SK-N-SH (cell line): Measurements from ENCODE around the gene HDAC4. TPM values are rescaled to one million over a fixed set of nuclear protein-coding genes. Genes with fewer than 3 reads are reported as not detected.

Experiments used
- CTCF ChIA-PET: fragments of 300-600, 350-600 bp; formaldehyde crosslinking; extraction: SDS; loops from one replicate; lab custom pipeline; 2021; lab: Yijun Ruan, JAX
- POLR2A ChIA-PET: fragments of 350-600 bp; sonication (Branson Sonifier 250); formaldehyde crosslinking; extraction: SDS; loops from one replicate; lab custom pipeline; 2020; ENCODE audit warnings: antibody characterized with exemption, inconsistent platforms; lab: Yijun Ruan, JAX
- DNase-seq: peaks from one replicate; pipeline ENCODE4 v3.0.0; 2012
- H2AFZ ChIP-seq: fragments of 200-600 bp; sonication (generic); 2 replicates; pipeline ENCODE4 v1.8.1; 2016; ENCODE audit warnings: antibody characterized with exemption, mild to moderate bottlenecking, low read depth
- H3F3A ChIP-seq: fragments of 200-600 bp; sonication (generic); replicated peaks from 2 replicates; pipeline ENCODE3; 2016; ENCODE audit warnings: antibody characterized with exemption, mild to moderate bottlenecking; ENCODE audit not compliant: insufficient read depth
- H3K27ac ChIP-seq, 2 experiments: fragments of 200-500 bp in 1 of 2; fragments of 200-600 bp in 1 of 2; sonication (Bioruptor generic) in 1 of 2; sonication (generic), shearing (Covaris generic) in 1 of 2; 2 replicates each; pipeline versions ENCODE4 v1.5.1 to v1.6.1; 2014 to 2016; ENCODE audit warnings: low read depth in 2 of 2, inconsistent platforms in 1 of 2, low read length in 1 of 2, mild to moderate bottlenecking in 1 of 2, mixed read lengths in 1 of 2
- H3K27me3 ChIP-seq: fragments of 200-600 bp; sonication (generic), shearing (Covaris generic); 2 replicates; pipeline ENCODE4 v1.6.1; 2016; ENCODE audit warnings: mixed run types; ENCODE audit not compliant: insufficient read depth
- H3K36me3 ChIP-seq, 2 experiments: fragments of 200-500 bp in 1 of 2; fragments of 200-600 bp in 1 of 2; sonication (Bioruptor generic) in 1 of 2; sonication (generic) in 1 of 2; replicated peaks in 1 of 2; 2 replicates each; pipeline versions ENCODE3 to v1.5.1; 2014 to 2016; ENCODE audit warnings: low read length in 1 of 2, mild to moderate bottlenecking in 1 of 2; ENCODE audit not compliant: insufficient read depth in 2 of 2, control insufficient read depth in 1 of 2
- H3K4me1 ChIP-seq, 2 experiments: fragments of 200-500 bp in 1 of 2; fragments of 200-600 bp in 1 of 2; sonication (Bioruptor generic) in 1 of 2; sonication (generic), shearing (Covaris generic) in 1 of 2; 2 replicates each; pipeline versions ENCODE4 v1.5.1 to v1.6.1; 2014 to 2016; ENCODE audit warnings: low read depth in 1 of 2, low read length in 1 of 2, mixed run types in 1 of 2; ENCODE audit not compliant: insufficient read depth in 2 of 2, control insufficient read depth in 1 of 2
- H3K4me2 ChIP-seq: fragments of 200-600 bp; sonication (generic), shearing (Covaris generic); 2 replicates; pipeline ENCODE4 v1.6.1; 2017; ENCODE audit warnings: mixed run types
- H3K4me3 ChIP-seq, 2 experiments: fragments of 200-500 bp in 1 of 2; fragments of 200-600 bp in 1 of 2; sonication (Bioruptor generic) in 1 of 2; sonication (generic), shearing (Covaris generic) in 1 of 2; 2 replicates each; pipeline versions ENCODE4 v1.5.1 to v1.8.1; 2014 to 2016; ENCODE audit warnings: low read depth in 2 of 2, inconsistent platforms in 1 of 2, low read length in 1 of 2, mild to moderate bottlenecking in 1 of 2, mixed read lengths in 1 of 2, moderate library complexity in 1 of 2
- H3K79me2 ChIP-seq: fragments of 200-600 bp; sonication (generic); 2 replicates; pipeline ENCODE4 v1.8.1; 2017; ENCODE audit warnings: mild to moderate bottlenecking; ENCODE audit not compliant: insufficient read depth
- H3K9ac ChIP-seq: fragments of 200-600 bp; sonication (generic); 2 replicates; pipeline ENCODE4 v1.6.1; 2017; ENCODE audit warnings: mixed run types
- H3K9me2 ChIP-seq: fragments of 200-600 bp; sonication (generic); 2 replicates; pipeline ENCODE4 v1.6.1; 2017; ENCODE audit warnings: mixed run types
- H3K9me3 ChIP-seq: fragments of 200-600 bp; sonication (generic); 2 replicates; pipeline ENCODE4 v1.6.1; 2017; ENCODE audit warnings: mixed run types, mild to moderate bottlenecking, moderate library complexity
- H4K20me1 ChIP-seq: fragments of 200-600 bp; sonication (generic); 2 replicates; pipeline ENCODE4 v1.6.1; 2017; ENCODE audit warnings: mild to moderate bottlenecking, mixed run types; ENCODE audit not compliant: insufficient read depth
- CTCF ChIP-seq: fragments of 200-600 bp; sonication (generic); IDR thresholded peaks from 2 replicates; pipeline ENCODE4 v1.6.1; 2017; ENCODE audit warnings: antibody characterized with exemption, mild to moderate bottlenecking, moderate library complexity
- EP300 ChIP-seq, 2 experiments: IDR thresholded peaks; 2 replicates each; pipeline versions ENCODE4 v1.4.0 to v1.6.1; 2012; ENCODE audit warnings: borderline replicate concordance in 1 of 2, low read depth in 1 of 2, low read length in 1 of 2
- FOXJ3 ChIP-seq: sonication (generic); formaldehyde crosslinking; IDR thresholded peaks from 2 replicates; pipeline ENCODE4 v1.5.1; 2020; ENCODE audit warnings: mild to moderate bottlenecking, missing genetic modification reagents
- FOXM1 ChIP-seq: IDR thresholded peaks from 2 replicates; pipeline ENCODE4 v1.4.0; 2012; ENCODE audit warnings: low read depth, mild to moderate bottlenecking
- JUND ChIP-seq: IDR thresholded peaks from 2 replicates; pipeline ENCODE4 v1.4.0; 2012
- MAX ChIP-seq: IDR thresholded peaks from 2 replicates; pipeline ENCODE4 v1.4.0; 2012; ENCODE audit warnings: low read depth
- MEF2A ChIP-seq: IDR thresholded peaks from 2 replicates; pipeline ENCODE4 v1.4.0; 2012; ENCODE audit warnings: low read depth, borderline replicate concordance
- MXI1 ChIP-seq: IDR thresholded peaks from 2 replicates; pipeline ENCODE4 v1.6.1; 2012; ENCODE audit warnings: mild to moderate bottlenecking, low read depth, low read length, improper control_type of control experiment
- NFIC ChIP-seq: IDR thresholded peaks from 2 replicates; pipeline ENCODE4 v1.4.0; 2012; ENCODE audit warnings: borderline replicate concordance
- PBX3 ChIP-seq: IDR thresholded peaks from 2 replicates; pipeline ENCODE4; 2012
- POLR2AphosphoS5 ChIP-seq: IDR thresholded peaks from 2 replicates; pipeline ENCODE4 v1.6.1; 2012; ENCODE audit warnings: low read depth, low read length
- RAD21 ChIP-seq: IDR thresholded peaks from 2 replicates; pipeline ENCODE4 v1.6.1; 2012; ENCODE audit warnings: mild to moderate bottlenecking, low read length
- RXRA ChIP-seq: IDR thresholded peaks from 2 replicates; pipeline ENCODE4 v1.4.0; 2012; ENCODE audit warnings: low read depth, mild to moderate bottlenecking, borderline replicate concordance
- SIN3A ChIP-seq: IDR thresholded peaks from 2 replicates; pipeline ENCODE4 v1.6.1; 2012; ENCODE audit warnings: low read depth, mild to moderate bottlenecking, low read length, moderate library complexity, borderline replicate concordance
- USF1 ChIP-seq: IDR thresholded peaks from 2 replicates; pipeline ENCODE4 v1.4.0; 2012; ENCODE audit warnings: low read depth, borderline replicate concordance
- USF2 ChIP-seq: fragments of 150-350 bp; IDR thresholded peaks from 2 replicates; pipeline ENCODE4 v1.6.1; 2017; ENCODE audit warnings: antibody characterized with exemption, low read length, low read depth, borderline replicate concordance
- YY1 ChIP-seq: IDR thresholded peaks from 2 replicates; pipeline ENCODE4 v1.4.0; 2012; ENCODE audit warnings: low read depth, mild to moderate bottlenecking
- ZBTB33 ChIP-seq: IDR thresholded peaks from 2 replicates; pipeline ENCODE4 v1.4.0; 2012; ENCODE audit warnings: low read depth, borderline replicate concordance
- WGBS: methylation state at CpG from one replicate; pipeline ENCODE4 v1.1.6; 2017; ENCODE audit warnings: low lambda C conversion rate; 5-methylcytosine and 5-hydroxymethylcytosine counted together
- polyA plus RNA-seq, 3 experiments: library from polyadenylated mRNA; depleted of rRNA; stranded (reverse); fragments of >200 nt; gene quantifications; 2 replicates each; pipeline ENCODE4 v1.2.3, GENCODE V29; 2012

The HDAC4 gene
- polyA plus RNA-seq, 1 of the 3 experiments (the other 2 are of a cell fraction): 5.5 TPM

- H3F3A ChIP-seq: no peaks in the 10 kb centered on the region
- no peak overlapping the region for H3K4me3 ChIP-seq
- 91% methylated on average over 15 of the region's 21 CpGs for WGBS
- no peaks in the 10 kb centered on the region for H4K20me1 ChIP-seq
- no peak overlapping the region for H3K4me2 ChIP-seq
- peaks cover 0 to 28% of the 10 kb centered on the region in 2 experiments; a peak in 1 of 4 replicates for H3K4me1 ChIP-seq
- no peaks in the 10 kb centered on the region for H3K79me2 ChIP-seq
- TF ChIP-seq ZBTB33 (no peak), MXI1 (no peak), MEF2A (no peak), USF2 (no peak), EP300 (IDR thresholded peaks at IDR 0.05; ENCODE audit: borderline replicate concordance in 1 of 2, low read depth in 1 of 2, low read length in 1 of 2) (no peak), POLR2AphosphoS5 (no peak), MAX (no peak), YY1 (no peak), NFIC (no peak), USF1 (no peak), CTCF (no peak), RXRA (no peak), JUND (no peak), FOXJ3 (CRISPR knock-in tag) (no peak), FOXM1 (no peak), PBX3 (no peak), SIN3A (no peak), RAD21 (no peak)
- no peaks in the 10 kb centered on the region for H3K9me2 ChIP-seq
- H3K9me3 ChIP-seq: no peaks in the 10 kb centered on the region
- CTCF ChIA-PET: interaction anchor here (1.1 kb wide), 1 partner anchor 19 kb away, joined by 4 read pairs; no protein-coding TSS in a partner anchor
- H3K36me3 ChIP-seq: peaks cover 0 to 2% of the 10 kb centered on the region in 2 experiments
- DNase-seq: no peak
- no peak overlapping the region for H3K9ac ChIP-seq
- H2AFZ ChIP-seq: no peak overlapping the region
- POLR2A ChIA-PET: no interaction called here
- H3K27me3 ChIP-seq: no peaks in the 10 kb centered on the region
- H3K27ac ChIP-seq: no peak overlapping the region
These were observed 313.6 kb downstream of the HDAC4 start for GRCh38 chr2:239087046-239087710.
